ENCODE data around the gene HLF.

The HLF gene

DNA sequence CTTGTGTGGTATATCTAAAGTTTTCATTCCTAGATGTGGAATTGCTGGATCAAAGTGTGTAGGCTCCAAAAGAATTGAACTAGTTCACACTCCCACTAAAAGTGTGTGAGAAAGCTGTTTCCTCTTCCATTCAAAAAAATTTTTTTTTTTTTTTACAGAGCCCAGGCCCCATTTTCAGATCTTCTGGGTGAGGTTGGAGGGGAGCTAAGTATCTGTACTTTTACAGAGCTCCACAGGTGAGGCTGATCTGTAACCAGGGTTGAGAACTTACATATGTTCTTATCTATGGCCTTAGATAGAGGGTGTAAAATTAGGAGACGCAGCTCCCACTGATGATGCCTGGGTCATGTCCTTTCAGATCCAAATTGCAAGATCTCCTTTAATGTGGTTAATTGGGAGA lies 31.9 kb downstream of the HLF start:
- in situ Hi-C loops (cut with HindIII; ENCODE audit: low pct_ligation_motif_present, low sequenced_read_pairs): no loop called here
- DNase-seq: no peak
- H3K27ac ChIP-seq: no peak overlapping the region

DNA sequence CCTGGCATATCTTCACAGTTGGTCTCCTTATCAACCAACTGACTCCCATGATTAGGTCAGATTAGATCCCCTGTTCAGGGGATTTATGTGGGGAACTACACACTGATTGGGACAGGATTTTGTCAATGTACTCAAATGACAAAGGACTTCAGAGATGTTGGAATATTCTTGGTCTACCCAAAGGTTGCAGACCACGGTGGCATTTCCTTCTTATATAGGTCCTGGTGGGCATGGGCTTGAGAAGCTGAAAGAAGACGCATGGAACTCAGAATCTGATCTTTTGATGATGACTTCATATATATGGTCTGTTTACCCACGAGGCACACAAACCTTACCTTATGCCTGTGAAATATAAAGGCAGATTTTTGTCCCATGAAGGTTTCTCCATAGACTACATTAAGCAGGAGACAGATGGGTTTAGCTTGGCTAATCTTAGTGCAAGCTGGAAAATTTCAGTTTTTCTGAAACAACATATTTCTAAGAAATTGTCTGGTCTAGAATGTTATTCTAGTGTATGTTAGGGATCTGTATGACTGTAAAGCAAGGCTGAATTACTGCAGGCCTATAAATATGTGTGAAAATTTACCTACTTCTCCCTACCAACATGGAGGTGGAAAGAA lies 33.5 kb downstream of the HLF start:
- in situ Hi-C loops (cut with HindIII; ENCODE audit: low pct_ligation_motif_present, low sequenced_read_pairs): no loop called here
- no peaks in the 10 kb centered on the region for H3K36me3 ChIP-seq (replicated peaks)
- TF ChIP-seq, protein P1, sequence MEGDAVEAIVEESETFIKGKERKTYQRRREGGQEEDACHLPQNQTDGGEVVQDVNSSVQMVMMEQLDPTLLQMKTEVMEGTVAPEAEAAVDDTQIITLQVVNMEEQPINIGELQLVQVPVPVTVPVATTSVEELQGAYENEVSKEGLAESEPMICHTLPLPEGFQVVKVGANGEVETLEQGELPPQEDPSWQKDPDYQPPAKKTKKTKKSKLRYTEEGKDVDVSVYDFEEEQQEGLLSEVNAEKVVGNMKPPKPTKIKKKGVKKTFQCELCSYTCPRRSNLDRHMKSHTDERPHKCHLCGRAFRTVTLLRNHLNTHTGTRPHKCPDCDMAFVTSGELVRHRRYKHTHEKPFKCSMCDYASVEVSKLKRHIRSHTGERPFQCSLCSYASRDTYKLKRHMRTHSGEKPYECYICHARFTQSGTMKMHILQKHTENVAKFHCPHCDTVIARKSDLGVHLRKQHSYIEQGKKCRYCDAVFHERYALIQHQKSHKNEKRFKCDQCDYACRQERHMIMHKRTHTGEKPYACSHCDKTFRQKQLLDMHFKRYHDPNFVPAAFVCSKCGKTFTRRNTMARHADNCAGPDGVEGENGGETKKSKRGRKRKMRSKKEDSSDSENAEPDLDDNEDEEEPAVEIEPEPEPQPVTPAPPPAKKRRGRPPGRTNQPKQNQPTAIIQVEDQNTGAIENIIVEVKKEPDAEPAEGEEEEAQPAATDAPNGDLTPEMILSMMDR (IDR thresholded peaks at IDR 0.05; ENCODE audit: low read depth, low read length, missing control alignments): no peak
- H3K27me3 ChIP-seq (replicated peaks): no peaks in the 10 kb centered on the region
- no peak overlapping the region for H3K27ac ChIP-seq
- H3K4me3 ChIP-seq (ENCODE audit: low read depth, low read length): no peak overlapping the region
- DNase-seq: no peak

More for the DNA sequence above, 31.9 kb downstream of the HLF start:
- Histone ChIP-seq H3K27me3 (replicated peaks) (no peaks in the 10 kb centered on the region), H3K4me3 (ENCODE audit: low read depth, low read length) (no peak overlapping the region), H3K36me3 (replicated peaks) (no peaks in the 10 kb centered on the region)
- TF ChIP-seq, protein P1 (IDR thresholded peaks at IDR 0.05; ENCODE audit: low read depth, low read length, missing control alignments): no peak

DNA sequence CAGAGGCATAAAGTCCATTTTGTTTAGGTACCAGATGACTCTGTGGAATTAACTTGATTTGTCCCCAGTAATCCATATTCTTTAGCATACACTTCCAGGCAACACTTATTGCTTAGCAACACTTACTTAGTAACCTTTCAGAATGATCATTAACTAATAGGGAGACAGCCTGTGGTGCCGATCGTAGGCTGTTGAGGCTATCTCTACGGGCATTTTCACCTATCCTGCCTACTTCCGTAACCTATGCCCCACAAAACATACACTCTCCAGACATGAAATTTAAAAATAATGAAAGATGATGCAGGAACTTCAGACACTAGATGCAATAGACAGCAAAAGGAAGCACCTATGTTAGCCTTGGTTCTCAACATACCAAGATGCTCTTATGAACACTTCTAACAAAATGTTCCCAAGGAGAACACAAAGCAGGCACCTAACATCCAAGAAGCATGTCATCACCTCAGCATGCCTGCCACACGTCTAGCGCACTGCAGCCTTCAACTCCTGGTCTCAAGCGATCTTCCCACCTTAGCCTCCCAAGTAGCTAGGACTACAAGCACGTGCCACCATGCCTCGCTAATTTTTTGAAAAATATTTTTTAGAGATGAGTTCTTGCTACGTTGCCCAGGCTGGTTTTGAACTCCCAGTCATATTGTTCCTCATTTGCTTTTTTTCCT lies 34.5 kb downstream of the HLF start:
- Histone ChIP-seq H3K27me3 (replicated peaks) (no peaks in the 10 kb centered on the region), H3K27ac (no peak overlapping the region), H3K36me3 (replicated peaks) (no peaks in the 10 kb centered on the region), H3K4me3 (ENCODE audit: low read depth, low read length) (no peak overlapping the region)
- TF ChIP-seq, protein P1 (IDR thresholded peaks at IDR 0.05; ENCODE audit: low read depth, low read length, missing control alignments): no peak
- DNase-seq: no peak
- in situ Hi-C loops (cut with HindIII; ENCODE audit: low pct_ligation_motif_present, low sequenced_read_pairs): no loop called here

DNA sequence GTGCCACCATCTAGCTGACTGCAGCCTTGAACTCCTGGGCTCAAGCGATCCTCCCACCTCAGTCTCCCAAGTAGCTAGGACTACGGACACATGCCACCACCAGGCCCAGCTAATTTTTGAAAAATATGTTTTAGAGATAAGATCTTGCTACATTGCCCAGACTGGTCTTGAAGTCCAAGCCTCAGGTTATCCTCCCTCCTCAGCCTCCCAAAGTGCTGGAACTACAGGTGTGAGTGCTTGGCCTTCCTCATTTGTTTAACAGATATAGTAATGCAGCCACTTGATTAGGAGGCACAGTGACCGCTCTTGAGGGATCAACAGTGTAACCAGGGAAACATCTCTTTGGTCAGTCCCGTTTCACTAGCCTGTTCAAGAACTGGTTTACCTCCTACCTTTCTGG lies 35.1 kb downstream of the HLF start:
- in situ Hi-C loops (cut with HindIII; ENCODE audit: low pct_ligation_motif_present, low sequenced_read_pairs): no loop called here
- TF ChIP-seq, protein P1 (IDR thresholded peaks at IDR 0.05; ENCODE audit: low read depth, low read length, missing control alignments): no peak
- H3K27ac ChIP-seq: no peak overlapping the region
- no peaks in the 10 kb centered on the region for H3K36me3 ChIP-seq (replicated peaks)
- no peak overlapping the region for H3K4me3 ChIP-seq (ENCODE audit: low read depth, low read length)
- H3K27me3 ChIP-seq (replicated peaks): no peaks in the 10 kb centered on the region
- DNase-seq: no peak

DNA sequence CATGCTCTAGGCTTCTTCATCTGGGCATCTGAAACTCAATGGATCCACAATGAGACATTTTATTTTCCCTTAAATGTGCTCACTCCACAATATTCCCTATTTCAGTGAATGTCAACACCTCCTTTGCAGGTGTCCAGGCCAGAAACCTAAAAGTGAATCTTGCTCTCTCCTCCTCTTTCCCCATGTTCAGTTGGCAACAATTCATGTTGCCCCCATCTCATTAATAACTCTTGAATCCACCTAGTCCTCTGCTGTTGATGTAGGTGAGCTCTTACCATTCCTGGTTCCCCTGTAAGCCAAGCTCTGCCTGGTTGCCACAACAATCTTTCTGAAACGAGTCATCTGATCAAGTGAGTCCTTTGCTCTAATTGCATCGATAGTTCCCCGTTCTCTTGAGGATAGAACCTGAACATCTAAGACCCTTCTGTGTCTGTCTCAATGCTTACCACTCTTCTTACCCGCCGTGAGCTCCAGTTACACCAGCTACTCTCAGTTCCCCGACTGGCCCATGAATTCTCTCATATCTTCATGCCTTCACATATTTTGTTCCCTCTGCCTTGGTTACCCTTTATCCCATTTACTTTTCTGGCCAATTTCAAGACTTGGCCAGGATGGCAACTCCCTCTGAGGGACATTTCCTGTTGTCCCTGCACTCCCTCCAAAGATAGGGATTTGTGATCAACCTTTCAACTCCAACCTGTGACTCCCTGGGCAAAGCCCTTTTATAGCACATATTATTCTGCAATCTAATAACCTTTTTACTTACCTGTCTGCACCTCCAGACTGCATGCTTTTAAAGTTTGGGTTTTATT lies 35.9 kb downstream of the HLF start:
- TF ChIP-seq, protein P1 (IDR thresholded peaks at IDR 0.05; ENCODE audit: low read depth, low read length, missing control alignments): no peak
- no peak for DNase-seq
- Histone ChIP-seq H3K27ac (no peak overlapping the region), H3K27me3 (replicated peaks) (no peaks in the 10 kb centered on the region), H3K36me3 (replicated peaks) (no peaks in the 10 kb centered on the region), H3K4me3 (ENCODE audit: low read depth, low read length) (no peak overlapping the region)
- in situ Hi-C loops (cut with HindIII; ENCODE audit: low pct_ligation_motif_present, low sequenced_read_pairs): no loop called here

Data from brain microvascular endothelial cell (primary cell).